Kidney (tissue), 14 donors: ENCODE data around the gene SREK1IP1. TPM values are rescaled to one million over a fixed set of nuclear protein-coding genes. Genes with fewer than 3 reads are reported as not detected.

Experiments
- DNase-seq, 5 donors: peaks; one replicate each; pipeline ENCODE4 v3.0.0-alpha.2; 2013 to 2020
- FAIRE-seq: peaks from 2 replicates; lab custom pipeline; 2012; peaks lifted over from hg19 to GRCh38; lab: Jason Lieb, UNC
- H3K27ac ChIP-seq, 2 donors: one replicate each; pipeline ENCODE4 v1.7.0; 2013; ENCODE audit warnings: low read depth in 2 of 2, low read length in 2 of 2, inconsistent platforms in 1 of 2
- H3K27me3 ChIP-seq: one replicate; pipeline ENCODE4 v1.7.1; 2013; ENCODE audit warnings: low read length, inconsistent platforms; ENCODE audit not compliant: control insufficient read depth, insufficient read depth
- H3K36me3 ChIP-seq, 3 donors: one replicate each; pipeline versions ENCODE4 v1.7.0 to v1.7.1; 2013; ENCODE audit warnings: low read length in 3 of 3, control low read depth in 1 of 3, inconsistent platforms in 1 of 3; ENCODE audit not compliant: insufficient read depth in 3 of 3, control insufficient read depth in 2 of 3
- H3K4me1 ChIP-seq, 3 donors: one replicate each; pipeline versions ENCODE4 v1.7.0 to v1.7.1; 2013; ENCODE audit warnings: low read length in 3 of 3, inconsistent platforms in 1 of 3, low read depth in 1 of 3; ENCODE audit not compliant: control insufficient read depth in 2 of 3, insufficient read depth in 2 of 3
- H3K4me3 ChIP-seq, 3 donors: one replicate each; pipeline versions ENCODE4 v1.7.0 to v1.8.1; 2013; ENCODE audit warnings: low read length in 3 of 3, control low read depth in 1 of 3, inconsistent platforms in 1 of 3
- H3K9ac ChIP-seq, 3 donors: one replicate each; pipeline versions ENCODE4 v1.7.0 to v1.7.1; 2013; ENCODE audit warnings: low read length in 3 of 3, control low read depth in 1 of 3, inconsistent platforms in 1 of 3
- H3K9me3 ChIP-seq, 3 donors: one replicate each; pipeline versions ENCODE4 v1.7.0 to v1.7.1; 2013; ENCODE audit warnings: low read length in 3 of 3, control low read depth in 1 of 3, inconsistent platforms in 1 of 3; ENCODE audit not compliant: control insufficient read depth in 2 of 3, insufficient read depth in 1 of 3
- CTCF ChIP-seq: IDR thresholded peaks from 3 replicates; pipeline ENCODE4 v1.5.1; 2012; ENCODE audit warnings: mild to moderate bottlenecking, moderate library complexity, borderline replicate concordance; ENCODE audit not compliant: insufficient read depth; ENCODE audit errors: extremely low read depth
- intact Hi-C: fragments of 100-400 bp; cut with DNase I; formaldehyde crosslinking; loops from one replicate; pipeline ENCODE4 v1.11.1; 2022
- polyA plus RNA-seq: library from polyadenylated mRNA; stranded (reverse); fragments of 350-450 nt; fragmentation: Illumina TruSeq; extraction: RNeasy Lipid Tissue Mini Kit (QIAGEN cat#74804); gene quantifications from one replicate; pipeline ENCODE4 v1.2.3, GENCODE V29; 2014; ENCODE audit warnings: low read depth, low replicate concordance; ENCODE audit not compliant: insufficient read depth
- total RNA-seq: library from RNA; stranded (reverse); fragmentation: NEBNext Ultra II Directional; extraction: Animal tissue kit (Norgen Biotek cat#: 25700); gene quantifications from one replicate; pipeline ENCODE4 v1.2.1, GENCODE V29; 2021
- donor health status: control.
- donor health status: control.
- donor health status: control.
- donor health status: control.
- donor health status: control.
- donor health status: DM: yes; HTN: yes; CAD: no.
- donor health status: Normal renal cell carcinoma (clear cell type).

Gene SREK1IP1
- total and polyA plus RNA-seq, 2 donors from 2014 or later: 16.8 to 21.8 TPM

DNA sequence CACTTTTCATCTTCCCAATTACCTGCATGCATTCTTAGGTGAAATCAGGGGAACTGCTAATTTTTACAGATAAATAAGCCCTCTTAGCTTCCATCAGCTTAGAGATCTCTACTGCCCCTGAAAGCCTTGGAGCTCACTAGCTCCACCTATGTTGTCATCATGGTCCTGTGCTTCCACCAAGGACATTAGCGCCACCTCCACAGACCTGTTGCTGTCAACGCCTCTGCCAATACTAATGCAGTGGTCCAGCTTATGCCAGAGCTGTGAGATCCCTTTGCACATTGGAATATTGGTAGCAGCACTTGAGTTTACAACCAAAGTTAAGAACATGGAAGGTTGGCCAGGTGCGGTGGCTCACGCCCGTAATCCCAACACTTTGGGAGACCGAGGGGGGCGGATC lies 85.9 kb downstream of the SREK1IP1 start:
- FAIRE-seq (no peak), DNase-seq (no peak)
- intact Hi-C loops: no loop called here
- H3K9me3 ChIP-seq: no peaks in the 10 kb centered on the region
- H3K27me3 ChIP-seq: no peaks in the 10 kb centered on the region
- H3K27ac ChIP-seq: no peak overlapping the region
- H3K36me3 ChIP-seq: no peaks in the 10 kb centered on the region
- H3K9ac ChIP-seq: no peak overlapping the region
- H3K4me1 ChIP-seq: no peaks in the 10 kb centered on the region
- no peak for TF ChIP-seq CTCF
- no peak overlapping the region for H3K4me3 ChIP-seq

DNA sequence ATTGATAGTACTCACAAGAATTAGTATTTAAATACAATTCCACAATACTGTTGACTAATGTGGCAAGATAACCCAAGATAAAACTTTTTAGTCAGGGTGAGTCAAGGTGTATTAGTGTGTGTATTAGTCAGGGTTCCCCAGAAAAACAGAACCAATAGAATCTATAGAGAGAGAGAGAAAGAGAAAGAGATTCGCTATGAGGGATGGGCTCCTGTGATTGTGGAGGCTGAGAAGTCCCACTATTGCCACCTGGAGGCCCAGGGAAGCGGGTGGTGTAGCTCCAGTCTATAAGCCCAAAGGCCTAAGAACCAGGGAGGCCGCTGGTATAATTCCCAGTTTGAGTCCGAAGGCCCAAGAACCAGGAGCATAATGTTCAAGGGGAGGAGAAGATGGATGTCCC lies 88.2 kb downstream of the SREK1IP1 start:
- FAIRE-seq: no peak
- TF ChIP-seq CTCF: no peak
- intact Hi-C loops: no loop called here

GRCh38 chr5:64678374-64678773 lies 90.1 kb downstream of the SREK1IP1 start:
- no peak overlapping the region for H3K9ac ChIP-seq
- H3K4me3 ChIP-seq: no peak overlapping the region
- no peaks in the 10 kb centered on the region for H3K9me3 ChIP-seq
- FAIRE-seq: no peak
- intact Hi-C loops: no loop called here
- H3K27me3 ChIP-seq: no peaks in the 10 kb centered on the region
- no peak overlapping the region for H3K27ac ChIP-seq
- TF ChIP-seq CTCF: no peak
- H3K4me1 ChIP-seq: no peaks in the 10 kb centered on the region
- peak in 1 of 5 donors; percentile 2 for DNase-seq
- no peaks in the 10 kb centered on the region for H3K36me3 ChIP-seq

More for the DNA sequence above, 88.2 kb downstream of the SREK1IP1 start:
- no peaks in the 10 kb centered on the region for H3K27me3 ChIP-seq
- no peak for DNase-seq
- no peak overlapping the region for H3K9ac ChIP-seq
- H3K4me3 ChIP-seq: no peak overlapping the region
- no peaks in the 10 kb centered on the region for H3K9me3 ChIP-seq
- H3K36me3 ChIP-seq: no peaks in the 10 kb centered on the region
- no peaks in the 10 kb centered on the region for H3K4me1 ChIP-seq
- no peak overlapping the region for H3K27ac ChIP-seq

DNA sequence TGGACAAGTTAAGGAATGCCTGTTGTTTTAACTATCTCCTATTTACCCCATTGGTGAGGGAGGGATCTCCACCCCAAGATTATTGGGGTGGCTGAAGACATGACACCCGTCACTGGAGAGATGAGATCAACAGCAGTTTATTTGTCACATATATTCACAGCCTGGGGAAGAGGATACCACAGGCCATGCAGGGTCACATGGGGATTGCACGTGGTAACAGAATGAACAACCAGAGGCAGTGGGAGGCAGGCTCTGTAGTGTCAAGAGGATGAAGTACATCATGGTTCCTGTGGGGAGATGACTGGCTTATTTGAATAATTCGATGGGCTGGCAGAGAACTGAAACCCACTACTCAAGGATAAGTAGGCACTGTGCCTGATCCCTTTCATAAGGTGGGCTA lies 96.8 kb downstream of the SREK1IP1 start:
- no peak overlapping the region for H3K4me3 ChIP-seq
- no peaks in the 10 kb centered on the region for H3K36me3 ChIP-seq
- H3K9me3 ChIP-seq: peaks cover 0 to 6% (median 0%) of the 10 kb centered on the region in 3 donors
- no peak for TF ChIP-seq CTCF
- no peak overlapping the region for H3K9ac ChIP-seq
- FAIRE-seq (no peak), DNase-seq (no peak)
- H3K27me3 ChIP-seq: no peaks in the 10 kb centered on the region
- H3K27ac ChIP-seq: no peak overlapping the region
- intact Hi-C loops: no loop called here
- no peaks in the 10 kb centered on the region for H3K4me1 ChIP-seq
